Fibroblast of villous mesenchyme (primary cell): ENCODE data around the gene SMIM14. TPM values are rescaled to one million over a fixed set of nuclear protein-coding genes. Genes with fewer than 3 reads are reported as not detected.

Source experiments
- DNase-seq: peaks from one replicate; pipeline ENCODE4 v3.0.0-alpha.2; 2010; ENCODE audit warnings: low read depth
- H3K4me3 ChIP-seq: 2 replicates; pipeline ENCODE4 v1.5.1; 2011; ENCODE audit warnings: low read depth, mild to moderate bottlenecking, low read length
- CTCF ChIP-seq: IDR thresholded peaks from 2 replicates; pipeline ENCODE4 v1.5.1; 2012; ENCODE audit warnings: low read depth, mild to moderate bottlenecking, low read length; ENCODE audit not compliant: insufficient read depth
- total RNA-seq: library from RNA; depleted of rRNA; stranded (reverse); fragments of >200 nt; gene quantifications from 2 replicates; pipeline ENCODE4 v1.2.3, GENCODE V29; 2012

SMIM14 gene
- total RNA-seq, 1 donor, result 29.4 TPM

- H3K4me3 ChIP-seq, result peak overlapping the region; percentile 99
- no peak for TF ChIP-seq CTCF
- no peak for DNase-seq
Measured at GRCh38 chr4:39525822-39526690, 112.6 kb downstream of the SMIM14 start.

DNA sequence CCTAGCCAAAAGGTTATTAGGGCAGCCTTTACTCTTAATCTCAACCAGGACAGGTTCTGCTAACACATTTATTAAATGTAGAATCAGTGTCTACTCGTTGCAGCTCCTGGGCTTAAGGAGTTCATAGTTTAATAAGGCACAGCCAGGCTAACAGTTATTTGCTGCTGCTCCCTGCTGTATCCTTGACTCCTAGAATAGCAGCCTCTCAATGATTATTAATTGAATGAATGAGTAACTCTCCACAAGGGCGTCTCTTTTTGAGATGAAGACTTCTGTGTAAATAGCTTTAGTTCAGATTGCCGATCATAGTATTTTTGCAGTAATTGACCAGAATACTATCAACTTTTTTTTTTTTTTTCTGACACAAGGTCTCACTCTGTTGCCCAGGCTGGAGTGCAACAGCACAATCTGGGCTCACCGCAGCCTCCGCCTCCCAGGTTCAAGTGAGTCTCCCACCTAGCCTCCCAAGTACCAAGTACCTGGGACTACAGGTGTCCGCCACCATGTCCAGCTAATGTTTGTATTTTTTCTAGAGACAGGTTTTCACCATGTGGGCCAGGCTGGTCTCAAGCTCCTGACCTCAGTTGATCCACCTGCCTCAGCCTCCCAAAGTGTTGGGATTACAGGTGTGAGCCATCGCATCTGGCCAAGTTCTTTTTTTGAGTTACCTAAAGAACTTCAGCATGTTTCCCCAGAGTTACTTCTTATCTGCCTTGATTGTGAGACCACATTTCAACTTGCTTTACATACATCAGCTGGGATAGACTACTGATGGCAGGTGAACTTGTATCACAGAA lies 114.3 kb downstream of the SMIM14 start:
- DNase-seq, result no peak
- H3K4me3 ChIP-seq, result peak overlapping the region; percentile 99
- TF ChIP-seq CTCF, result no peak

DNA sequence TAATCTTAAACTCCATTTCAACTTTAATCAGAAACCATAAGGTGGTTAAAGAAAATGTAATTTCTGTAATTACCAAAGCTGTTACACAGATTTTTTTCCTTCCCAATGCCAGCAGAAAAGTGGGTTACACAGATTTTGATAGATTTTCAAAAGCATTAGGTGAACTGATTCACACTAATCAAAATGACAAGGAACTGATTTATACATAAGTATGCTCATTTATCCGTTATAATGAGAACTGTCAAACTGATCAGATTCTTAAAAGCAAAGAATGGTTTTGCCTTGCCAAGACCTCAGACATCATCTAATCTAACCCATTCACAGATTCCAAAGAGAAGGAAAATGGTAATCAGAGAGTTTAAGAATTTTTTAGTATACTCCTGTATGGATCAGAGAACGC lies 116.6 kb downstream of the SMIM14 start:
- no peak for DNase-seq
- no peak overlapping the region for H3K4me3 ChIP-seq
- no peak for TF ChIP-seq CTCF

DNA sequence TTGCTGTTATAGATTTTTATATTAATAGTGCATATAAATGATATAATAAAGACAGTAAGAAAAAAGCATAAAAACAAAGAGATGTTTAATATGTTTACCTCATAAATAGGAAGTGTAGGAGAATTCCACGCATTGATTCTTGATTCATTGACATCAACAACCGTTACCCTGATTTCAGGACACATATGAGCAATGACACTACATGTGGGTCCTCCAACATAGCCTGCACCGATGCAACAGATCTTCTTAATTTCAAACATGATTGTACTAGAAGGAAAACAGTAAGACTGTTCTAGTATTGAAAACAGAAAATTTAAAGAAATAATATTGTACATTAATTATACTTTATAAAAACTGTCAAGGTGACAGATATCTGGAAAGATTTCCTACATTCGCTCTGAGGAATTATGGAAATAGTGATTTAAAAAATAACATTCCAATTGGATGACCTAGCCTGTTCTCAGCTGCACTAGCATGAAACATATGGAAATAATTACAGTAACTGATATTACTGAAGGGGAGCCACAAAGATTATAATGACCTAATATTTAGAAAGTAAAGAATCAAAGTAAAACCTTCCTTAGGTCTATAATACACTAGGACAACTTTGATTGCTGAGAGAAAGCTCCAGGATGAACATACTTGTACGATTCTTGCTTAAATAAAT lies 117.3 kb downstream of the SMIM14 start:
- DNase-seq, result peak; percentile 63
- no peak overlapping the region for H3K4me3 ChIP-seq
- TF ChIP-seq CTCF, result no peak

GRCh38 chr4:39518484-39518883 lies 120.2 kb downstream of the SMIM14 start:
- H3K4me3 ChIP-seq, result no peak overlapping the region
- no peak for DNase-seq

More at GRCh38 chr4:39518484-39518883, 120.2 kb downstream of the SMIM14 start:
- TF ChIP-seq CTCF, result no peak
